ENCODE results near the gene RAI14. TPM values are rescaled to one million over a fixed set of nuclear protein-coding genes. Genes with fewer than 3 reads are reported as not detected.
"Not testable (repeated sequence)": the region's sequence is repeated elsewhere in the genome, so short reads cannot be mapped to it uniquely, and the experiment has no call there.

The RAI14 gene
- total RNA-seq, 1 donor from 2014 or later = 1.1 TPM

- ATAC-seq (ENCODE audit: low read depth) = no peak
- Mint-ChIP-seq H3K4me3 (no peak overlapping the region), H3K4me1 (peaks cover 7% of the 10 kb centered on the region), H3K27me3 (no peaks in the 10 kb centered on the region), H3K9me3 (no peaks in the 10 kb centered on the region), H3K36me3 (ENCODE audit: low read depth) (no peaks in the 10 kb centered on the region), H3K27ac (no peak overlapping the region)
- intact Hi-C loops (cut with micrococcal nuclease) = no loop called here
- ChIA-PET CTCF (no interaction called here), POLR2A (no interaction called here)
- DNase-seq = no peak
- TF ChIP-seq, protein P1, sequence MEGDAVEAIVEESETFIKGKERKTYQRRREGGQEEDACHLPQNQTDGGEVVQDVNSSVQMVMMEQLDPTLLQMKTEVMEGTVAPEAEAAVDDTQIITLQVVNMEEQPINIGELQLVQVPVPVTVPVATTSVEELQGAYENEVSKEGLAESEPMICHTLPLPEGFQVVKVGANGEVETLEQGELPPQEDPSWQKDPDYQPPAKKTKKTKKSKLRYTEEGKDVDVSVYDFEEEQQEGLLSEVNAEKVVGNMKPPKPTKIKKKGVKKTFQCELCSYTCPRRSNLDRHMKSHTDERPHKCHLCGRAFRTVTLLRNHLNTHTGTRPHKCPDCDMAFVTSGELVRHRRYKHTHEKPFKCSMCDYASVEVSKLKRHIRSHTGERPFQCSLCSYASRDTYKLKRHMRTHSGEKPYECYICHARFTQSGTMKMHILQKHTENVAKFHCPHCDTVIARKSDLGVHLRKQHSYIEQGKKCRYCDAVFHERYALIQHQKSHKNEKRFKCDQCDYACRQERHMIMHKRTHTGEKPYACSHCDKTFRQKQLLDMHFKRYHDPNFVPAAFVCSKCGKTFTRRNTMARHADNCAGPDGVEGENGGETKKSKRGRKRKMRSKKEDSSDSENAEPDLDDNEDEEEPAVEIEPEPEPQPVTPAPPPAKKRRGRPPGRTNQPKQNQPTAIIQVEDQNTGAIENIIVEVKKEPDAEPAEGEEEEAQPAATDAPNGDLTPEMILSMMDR (IDR thresholded peaks at IDR 0.05) = no peak
These were observed 42.6 kb downstream of the RAI14 start for GRCh38 chr5:34698754-34699153.

DNA sequence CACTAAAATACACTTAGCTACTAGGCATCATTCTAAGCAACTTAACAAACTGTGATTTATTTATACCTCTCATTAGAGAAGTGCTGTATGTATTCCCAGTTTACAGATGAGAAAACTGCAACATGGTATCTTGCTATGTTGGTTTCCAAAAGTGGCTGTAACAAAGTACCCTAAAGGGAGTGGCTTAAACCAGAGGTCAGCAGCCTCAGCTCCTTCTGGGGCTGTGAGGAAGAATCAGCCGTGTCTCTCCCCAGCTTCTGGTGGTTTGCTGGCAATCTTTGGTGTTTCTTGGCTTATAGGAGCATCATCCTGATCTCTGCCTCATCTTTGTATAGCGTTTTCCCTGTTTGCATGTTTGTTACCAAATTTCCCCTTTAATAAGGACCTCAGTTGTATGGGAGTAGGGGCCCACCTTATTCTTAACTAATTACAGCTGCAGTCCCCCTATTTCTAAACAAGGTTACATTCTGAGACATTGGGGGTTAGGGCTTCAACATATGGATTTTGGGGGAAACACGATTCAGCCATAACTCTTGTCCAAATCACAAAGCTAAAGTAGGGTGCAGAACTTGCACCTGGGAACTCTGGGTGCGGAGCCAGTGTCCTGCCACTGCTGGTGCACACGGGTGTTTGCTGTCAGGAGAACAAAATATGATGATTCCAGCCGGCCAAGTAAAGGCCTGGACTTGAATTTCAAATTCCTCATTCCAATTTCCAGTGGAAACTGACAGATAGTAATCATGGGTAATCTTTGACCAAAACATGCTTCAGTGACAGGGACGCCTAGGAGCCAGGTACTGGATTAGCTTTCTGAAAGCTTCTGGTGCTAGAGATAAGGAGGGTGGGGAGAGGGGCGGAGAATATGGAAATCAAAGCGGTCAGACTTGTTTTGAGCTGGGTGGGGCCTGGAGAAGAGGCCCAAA lies 43.3 kb downstream of the RAI14 start:
- TF ChIP-seq, protein P1 (IDR thresholded peaks at IDR 0.05) = no peak
- H3K27me3 Mint-ChIP-seq = no peaks in the 10 kb centered on the region
- peaks cover 5% of the 10 kb centered on the region for H3K4me1 Mint-ChIP-seq
- no peak for ATAC-seq (ENCODE audit: low read depth)
- H3K36me3 Mint-ChIP-seq (ENCODE audit: low read depth) = no peaks in the 10 kb centered on the region
- ChIA-PET CTCF (no interaction called here), POLR2A (no interaction called here)
- no peaks in the 10 kb centered on the region for H3K9me3 Mint-ChIP-seq
- DNase-seq = no peak
- intact Hi-C loops (cut with micrococcal nuclease) = no loop called here
- H3K4me3 Mint-ChIP-seq = no peak overlapping the region
- H3K27ac Mint-ChIP-seq = no peak overlapping the region

DNA sequence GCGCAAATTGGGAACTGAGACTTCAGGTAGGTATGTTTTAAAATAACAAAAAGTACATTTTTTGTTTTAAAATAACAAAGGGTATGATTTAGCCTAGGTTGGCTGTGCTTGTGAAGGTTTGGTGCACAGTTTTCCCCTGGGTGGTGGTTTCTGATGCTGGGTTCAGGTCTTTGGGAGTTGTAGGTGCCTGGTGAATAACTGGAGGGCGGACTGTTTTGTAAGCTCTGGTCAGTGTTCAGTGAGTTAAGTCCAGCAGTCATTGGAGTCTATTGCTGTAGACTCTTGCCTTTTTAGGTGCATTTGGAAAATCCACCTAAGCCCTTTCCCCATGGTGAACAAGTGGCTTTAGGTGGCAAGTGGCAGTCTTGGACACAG lies 43.9 kb downstream of the RAI14 start:
- no peak for DNase-seq
- H3K27ac Mint-ChIP-seq = no peak overlapping the region
- intact Hi-C loops (cut with micrococcal nuclease) = no loop called here
- ChIA-PET POLR2A (no interaction called here), CTCF (no interaction called here)
- no peak overlapping the region for H3K4me3 Mint-ChIP-seq
- ATAC-seq (ENCODE audit: low read depth) = no peak
- H3K9me3 Mint-ChIP-seq = no peaks in the 10 kb centered on the region
- TF ChIP-seq, protein P1 (IDR thresholded peaks at IDR 0.05) = no peak
- H3K36me3 Mint-ChIP-seq (ENCODE audit: low read depth) = no peaks in the 10 kb centered on the region
- no peaks in the 10 kb centered on the region for H3K27me3 Mint-ChIP-seq
- peaks cover 5% of the 10 kb centered on the region for H3K4me1 Mint-ChIP-seq

DNA sequence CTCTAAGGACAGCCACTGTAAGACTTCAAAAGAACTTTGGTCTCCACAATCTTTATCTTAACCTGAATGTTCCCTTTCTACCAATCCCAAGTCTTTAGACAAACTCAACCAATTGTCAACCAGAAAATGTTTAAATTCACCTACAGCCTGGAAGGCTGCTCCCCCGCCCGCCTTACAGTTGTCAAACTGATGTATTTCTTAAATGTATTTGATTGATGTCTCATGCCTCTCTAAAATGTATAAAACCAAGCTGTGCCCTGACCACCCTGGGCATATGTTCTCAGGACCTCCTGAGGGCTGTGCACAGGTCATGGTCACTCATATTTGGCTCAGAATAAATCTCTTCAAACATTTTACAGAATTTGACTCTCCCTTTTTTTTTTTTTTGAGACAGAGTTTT lies 45.3 kb downstream of the RAI14 start:
- H3K9me3 Mint-ChIP-seq; POLR2A ChIA-PET; CTCF ChIA-PET; H3K27me3 Mint-ChIP-seq; intact Hi-C loops (cut with micrococcal nuclease); ATAC-seq (ENCODE audit: low read depth); DNase-seq; H3K4me3 Mint-ChIP-seq; H3K27ac Mint-ChIP-seq; H3K4me1 Mint-ChIP-seq; H3K36me3 Mint-ChIP-seq (ENCODE audit: low read depth): not testable (repeated sequence)

GRCh38 chr5:34703767-34704713 lies 47.9 kb downstream of the RAI14 start:
- TF ChIP-seq, protein P1 (IDR thresholded peaks at IDR 0.05) = no peak
- H3K27ac Mint-ChIP-seq = no peak overlapping the region

More at GRCh38 chr5:34703767-34704713, 47.9 kb downstream of the RAI14 start:
- Mint-ChIP-seq H3K4me3 (no peak overlapping the region), H3K27me3 (no peaks in the 10 kb centered on the region), H3K9me3 (no peaks in the 10 kb centered on the region), H3K4me1 (peaks cover 2% of the 10 kb centered on the region), H3K36me3 (ENCODE audit: low read depth) (no peaks in the 10 kb centered on the region)
- POLR2A ChIA-PET = no interaction called here
- intact Hi-C loops (cut with micrococcal nuclease) = no loop called here
- DNase-seq = no peak
- ATAC-seq (ENCODE audit: low read depth) = no peak
- CTCF ChIA-PET = no interaction called here

Measured in activated B cell treated with CpG ODN at 0.5 μM for 24 hours (primary cell).